Measurements from ENCODE around the gene SCG5.
A peak's percentile ranks its signal among the peaks of the same experiment; 100 is the strongest.

The SCG5 gene

DNA sequence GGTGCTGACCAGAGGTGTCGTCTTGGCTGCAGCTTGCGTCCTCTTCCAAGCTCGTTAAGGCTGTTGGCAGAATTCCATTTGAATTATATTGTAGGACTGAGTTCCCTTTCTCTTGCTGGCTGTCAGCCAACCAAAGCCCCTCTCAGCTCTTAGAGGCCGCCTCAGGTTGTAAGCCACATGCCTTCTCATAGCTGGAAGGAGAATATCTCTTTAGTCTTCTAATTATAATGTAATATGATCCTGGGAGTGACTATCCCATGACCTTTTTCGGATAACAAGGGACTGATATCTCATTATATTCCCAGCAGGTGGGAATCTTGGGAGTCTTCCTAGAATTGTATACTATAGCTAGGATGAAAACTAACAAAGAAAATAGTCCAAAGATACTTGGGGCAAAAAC, 4.8 kb downstream of the SCG5 start (continued):
- peak; percentile 96 for TF ChIP-seq SP7 (tag by site-specific recombination; IDR thresholded peaks at IDR 0.05)
- TF ChIP-seq SALL2 (tag by site-specific recombination; IDR thresholded peaks at IDR 0.05; ENCODE audit: borderline replicate concordance): no peak
- peak; percentile 49; the same call in 1 of the 2 replicates for TF ChIP-seq ZNF660 (tag by site-specific recombination; IDR thresholded peaks at IDR 0.05)
- TF ChIP-seq, protein P1, sequence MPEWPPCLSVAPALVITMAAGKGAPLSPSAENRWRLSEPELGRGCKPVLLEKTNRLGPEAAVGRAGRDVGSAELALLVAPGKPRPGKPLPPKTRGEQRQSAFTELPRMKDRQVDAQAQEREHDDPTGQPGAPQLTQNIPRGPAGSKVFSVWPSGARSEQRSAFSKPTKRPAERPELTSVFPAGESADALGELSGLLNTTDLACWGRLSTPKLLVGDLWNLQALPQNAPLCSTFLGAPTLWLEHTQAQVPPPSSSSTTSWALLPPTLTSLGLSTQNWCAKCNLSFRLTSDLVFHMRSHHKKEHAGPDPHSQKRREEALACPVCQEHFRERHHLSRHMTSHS (tag by site-specific recombination; IDR thresholded peaks at IDR 0.05): no peak
- TF ChIP-seq ZNF292 (tag by site-specific recombination; IDR thresholded peaks at IDR 0.05; ENCODE audit: borderline replicate concordance, low read depth): no peak
- peak; percentile 75 for TF ChIP-seq ZNF843 (tag by site-specific recombination; IDR thresholded peaks at IDR 0.05)
- TF ChIP-seq, protein P2, sequence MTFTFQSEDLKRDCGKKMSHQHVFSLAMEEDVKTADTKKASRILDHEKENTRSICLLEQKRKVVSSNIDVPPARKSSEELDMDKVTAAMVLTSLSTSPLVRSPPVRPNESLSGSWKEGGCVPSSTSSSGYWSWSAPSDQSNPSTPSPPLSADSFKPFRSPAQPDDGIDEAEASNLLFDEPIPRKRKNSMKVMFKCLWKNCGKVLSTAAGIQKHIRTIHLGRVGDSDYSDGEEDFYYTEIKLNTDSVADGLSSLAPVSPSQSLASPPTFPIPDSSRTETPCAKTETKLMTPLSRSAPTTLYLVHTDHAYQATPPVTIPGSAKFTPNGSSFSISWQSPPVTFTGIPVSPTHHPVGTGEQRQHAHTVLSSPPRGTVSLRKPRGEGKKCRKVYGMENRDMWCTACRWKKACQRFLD (tag by site-specific recombination; IDR thresholded peaks at IDR 0.05): no peak
- TF ChIP-seq MZF1 (tag by site-specific recombination; IDR thresholded peaks at IDR 0.05; ENCODE audit: borderline replicate concordance): no peak

DNA sequence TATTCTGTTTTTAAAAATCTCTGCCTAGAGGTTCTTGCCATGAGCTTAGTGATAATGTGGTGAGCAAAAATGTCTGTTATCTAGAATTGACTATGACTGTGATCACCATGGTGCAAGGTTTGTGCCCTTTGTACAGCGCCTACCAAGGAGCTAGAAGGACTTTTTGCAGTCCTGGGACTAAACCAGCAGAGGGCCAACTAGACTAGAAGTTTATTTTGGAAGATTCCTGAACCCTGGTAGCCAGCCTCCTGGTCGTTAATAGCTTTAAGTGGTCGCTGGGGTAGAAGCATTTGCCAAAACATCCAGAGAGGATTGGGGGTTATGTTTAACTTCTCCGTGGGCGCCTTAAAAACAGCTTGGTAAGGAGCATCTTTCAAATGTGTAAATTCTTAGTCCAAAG, 7.8 kb downstream of the SCG5 start:
- TF ChIP-seq ZNF366 (tag by site-specific recombination; conservative IDR thresholded peaks at IDR 0.05) (no peak), ZNF341 (tag by site-specific recombination; IDR thresholded peaks at IDR 0.05; ENCODE audit: low read depth) (no peak), ZNF324 (tag by site-specific recombination; IDR thresholded peaks at IDR 0.05) (no peak), EGR2 (tag by site-specific recombination; IDR thresholded peaks at IDR 0.05; ENCODE audit: low read depth) (no peak), ZNF624 (tag by site-specific recombination; IDR thresholded peaks at IDR 0.05) (no peak), RBAK (tag by site-specific recombination; IDR thresholded peaks at IDR 0.05) (no peak), ZBTB20 (tag by site-specific recombination; IDR thresholded peaks at IDR 0.05) (no peak), KLF9 (tag by site-specific recombination; IDR thresholded peaks at IDR 0.05; ENCODE audit: low read depth) (no peak), SALL2 (tag by site-specific recombination; IDR thresholded peaks at IDR 0.05; ENCODE audit: borderline replicate concordance) (no peak), ZNF354C (tag by site-specific recombination; IDR thresholded peaks at IDR 0.05; ENCODE audit: borderline replicate concordance, low read depth) (no peak), ZNF768 (tag by site-specific recombination; IDR thresholded peaks at IDR 0.05) (no peak)
- TF ChIP-seq, protein P3, sequence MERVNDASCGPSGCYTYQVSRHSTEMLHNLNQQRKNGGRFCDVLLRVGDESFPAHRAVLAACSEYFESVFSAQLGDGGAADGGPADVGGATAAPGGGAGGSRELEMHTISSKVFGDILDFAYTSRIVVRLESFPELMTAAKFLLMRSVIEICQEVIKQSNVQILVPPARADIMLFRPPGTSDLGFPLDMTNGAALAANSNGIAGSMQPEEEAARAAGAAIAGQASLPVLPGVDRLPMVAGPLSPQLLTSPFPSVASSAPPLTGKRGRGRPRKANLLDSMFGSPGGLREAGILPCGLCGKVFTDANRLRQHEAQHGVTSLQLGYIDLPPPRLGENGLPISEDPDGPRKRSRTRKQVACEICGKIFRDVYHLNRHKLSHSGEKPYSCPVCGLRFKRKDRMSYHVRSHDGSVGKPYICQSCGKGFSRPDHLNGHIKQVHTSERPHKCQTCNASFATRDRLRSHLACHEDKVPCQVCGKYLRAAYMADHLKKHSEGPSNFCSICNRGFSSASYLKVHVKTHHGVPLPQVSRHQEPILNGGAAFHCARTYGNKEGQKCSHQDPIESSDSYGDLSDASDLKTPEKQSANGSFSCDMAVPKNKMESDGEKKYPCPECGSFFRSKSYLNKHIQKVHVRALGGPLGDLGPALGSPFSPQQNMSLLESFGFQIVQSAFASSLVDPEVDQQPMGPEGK (tag by site-specific recombination; IDR thresholded peaks at IDR 0.05): no peak
- TF ChIP-seq, protein P4, sequence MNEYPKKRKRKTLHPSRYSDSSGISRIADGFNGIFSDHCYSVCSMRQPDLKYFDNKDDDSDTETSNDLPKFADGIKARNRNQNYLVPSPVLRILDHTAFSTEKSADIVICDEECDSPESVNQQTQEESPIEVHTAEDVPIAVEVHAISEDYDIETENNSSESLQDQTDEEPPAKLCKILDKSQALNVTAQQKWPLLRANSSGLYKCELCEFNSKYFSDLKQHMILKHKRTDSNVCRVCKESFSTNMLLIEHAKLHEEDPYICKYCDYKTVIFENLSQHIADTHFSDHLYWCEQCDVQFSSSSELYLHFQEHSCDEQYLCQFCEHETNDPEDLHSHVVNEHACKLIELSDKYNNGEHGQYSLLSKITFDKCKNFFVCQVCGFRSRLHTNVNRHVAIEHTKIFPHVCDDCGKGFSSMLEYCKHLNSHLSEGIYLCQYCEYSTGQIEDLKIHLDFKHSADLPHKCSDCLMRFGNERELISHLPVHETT (tag by site-specific recombination; IDR thresholded peaks at IDR 0.05): no peak
- TF ChIP-seq, protein P5, sequence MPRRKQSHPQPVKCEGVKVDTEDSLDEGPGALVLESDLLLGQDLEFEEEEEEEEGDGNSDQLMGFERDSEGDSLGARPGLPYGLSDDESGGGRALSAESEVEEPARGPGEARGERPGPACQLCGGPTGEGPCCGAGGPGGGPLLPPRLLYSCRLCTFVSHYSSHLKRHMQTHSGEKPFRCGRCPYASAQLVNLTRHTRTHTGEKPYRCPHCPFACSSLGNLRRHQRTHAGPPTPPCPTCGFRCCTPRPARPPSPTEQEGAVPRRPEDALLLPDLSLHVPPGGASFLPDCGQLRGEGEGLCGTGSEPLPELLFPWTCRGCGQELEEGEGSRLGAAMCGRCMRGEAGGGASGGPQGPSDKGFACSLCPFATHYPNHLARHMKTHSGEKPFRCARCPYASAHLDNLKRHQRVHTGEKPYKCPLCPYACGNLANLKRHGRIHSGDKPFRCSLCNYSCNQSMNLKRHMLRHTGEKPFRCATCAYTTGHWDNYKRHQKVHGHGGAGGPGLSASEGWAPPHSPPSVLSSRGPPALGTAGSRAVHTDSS (tag by site-specific recombination; IDR thresholded peaks at IDR 0.05): no peak
- TF ChIP-seq, protein P6, sequence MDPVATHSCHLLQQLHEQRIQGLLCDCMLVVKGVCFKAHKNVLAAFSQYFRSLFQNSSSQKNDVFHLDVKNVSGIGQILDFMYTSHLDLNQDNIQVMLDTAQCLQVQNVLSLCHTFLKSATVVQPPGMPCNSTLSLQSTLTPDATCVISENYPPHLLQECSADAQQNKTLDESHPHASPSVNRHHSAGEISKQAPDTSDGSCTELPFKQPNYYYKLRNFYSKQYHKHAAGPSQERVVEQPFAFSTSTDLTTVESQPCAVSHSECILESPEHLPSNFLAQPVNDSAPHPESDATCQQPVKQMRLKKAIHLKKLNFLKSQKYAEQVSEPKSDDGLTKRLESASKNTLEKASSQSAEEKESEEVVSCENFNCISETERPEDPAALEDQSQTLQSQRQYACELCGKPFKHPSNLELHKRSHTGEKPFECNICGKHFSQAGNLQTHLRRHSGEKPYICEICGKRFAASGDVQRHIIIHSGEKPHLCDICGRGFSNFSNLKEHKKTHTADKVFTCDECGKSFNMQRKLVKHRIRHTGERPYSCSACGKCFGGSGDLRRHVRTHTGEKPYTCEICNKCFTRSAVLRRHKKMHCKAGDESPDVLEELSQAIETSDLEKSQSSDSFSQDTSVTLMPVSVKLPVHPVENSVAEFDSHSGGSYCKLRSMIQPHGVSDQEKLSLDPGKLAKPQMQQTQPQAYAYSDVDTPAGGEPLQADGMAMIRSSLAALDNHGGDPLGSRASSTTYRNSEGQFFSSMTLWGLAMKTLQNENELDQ (tag by site-specific recombination; IDR thresholded peaks at IDR 0.05; ENCODE audit: low read depth): no peak
- TF ChIP-seq, protein P7, sequence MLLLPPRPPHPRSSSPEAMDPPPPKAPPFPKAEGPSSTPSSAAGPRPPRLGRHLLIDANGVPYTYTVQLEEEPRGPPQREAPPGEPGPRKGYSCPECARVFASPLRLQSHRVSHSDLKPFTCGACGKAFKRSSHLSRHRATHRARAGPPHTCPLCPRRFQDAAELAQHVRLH (tag by site-specific recombination; IDR thresholded peaks at IDR 0.05): no peak
- Histone ChIP-seq H3K36me3 (ENCODE audit: control insufficient read depth in 2 of 2, insufficient read depth in 1 of 2, low read length in 2 of 2) (no peaks in the 10 kb centered on the region), H3K4me1 (ENCODE audit: control insufficient read depth, insufficient read depth, low read length) (peaks cover 10% of the 10 kb centered on the region), H3K4me3 (ENCODE audit: low read depth, low read length) (no peak overlapping the region), H3K27ac (ENCODE audit: extremely low read depth, low read depth, low read length) (no peak overlapping the region), H3K9me3 (ENCODE audit: control insufficient read depth, insufficient read depth, low read depth, low read length) (no peaks in the 10 kb centered on the region)
- ChIA-PET CTCF (interaction anchor here (0.6 to 1.5 kb wide), 8 partner anchors 11 to 773 kb away, joined by 3 to 7 read pairs (median 4); no protein-coding TSS in a partner anchor), POLR2A (no interaction called here)
